Mucosa of descending colon (tissue), 3 donors: ENCODE results near the gene GHRH. TPM values are rescaled to one million over a fixed set of nuclear protein-coding genes. Genes with fewer than 3 reads are reported as not detected.

Source experiments
- ATAC-seq: fragments of 200-7000 bp; cut with Tn5 transposase; one replicate; pipeline ENCODE4 v1.9.1; 2020; ENCODE audit warnings: mild to moderate bottlenecking, moderate library complexity
- DNase-seq, 3 donors: peaks; one replicate each; pipeline ENCODE4 v3.0.0-alpha.2; 2020
- H3K36me3 ChIP-seq: fragments of 200-600 bp; one replicate; pipeline ENCODE4 v1.8.0; 2021; ENCODE audit warnings: low read depth, mild to moderate bottlenecking
- H3K4me1 ChIP-seq: fragments of 200-600 bp; one replicate; pipeline ENCODE4 v1.8.0; 2021; ENCODE audit warnings: low read depth, mild to moderate bottlenecking
- H3K4me3 ChIP-seq: fragments of 200-600 bp; one replicate; pipeline ENCODE4 v1.8.0; 2021; ENCODE audit warnings: mild to moderate bottlenecking
- H3K9me3 ChIP-seq: fragments of 200-600 bp; one replicate; pipeline ENCODE4 v1.8.0; 2021; ENCODE audit warnings: mild to moderate bottlenecking
- CTCF ChIP-seq: fragments of 200-600 bp; IDR thresholded peaks from one replicate; pipeline ENCODE4 v1.8.0; 2022; ENCODE audit warnings: antibody characterized with exemption, mild to moderate bottlenecking
- intact Hi-C, 2 donors: fragments of 100-400 bp; cut with DNase I in 1 of 2; cut with micrococcal nuclease in 1 of 2; formaldehyde crosslinking; loops; one replicate each; pipeline versions ENCODE4 v1.11.0 to v1.11.1; 2022; cut with DNase I, micrococcal nuclease
- total RNA-seq, 3 donors: library from RNA; stranded (reverse); fragmentation: NEBNext Ultra II Directional in 2 of 3; extraction: Animal tissue kit (Norgen Biotek cat#: 25700) in 2 of 3; gene quantifications; one replicate each; pipeline versions ENCODE4 v1.2.1 to v1.2.4, GENCODE V29; 2021 to 2023
- donor health status: DM: no; HTN: no; CAD: no; lungs with moderate emphysema.
- donor health status: DM: no; HTN: no; CAD: no.
- donor health status: DM: no; HTN: yes; CAD: no.

The GHRH gene
- total RNA-seq, 3 donors from 2014 or later: not detected

DNA sequence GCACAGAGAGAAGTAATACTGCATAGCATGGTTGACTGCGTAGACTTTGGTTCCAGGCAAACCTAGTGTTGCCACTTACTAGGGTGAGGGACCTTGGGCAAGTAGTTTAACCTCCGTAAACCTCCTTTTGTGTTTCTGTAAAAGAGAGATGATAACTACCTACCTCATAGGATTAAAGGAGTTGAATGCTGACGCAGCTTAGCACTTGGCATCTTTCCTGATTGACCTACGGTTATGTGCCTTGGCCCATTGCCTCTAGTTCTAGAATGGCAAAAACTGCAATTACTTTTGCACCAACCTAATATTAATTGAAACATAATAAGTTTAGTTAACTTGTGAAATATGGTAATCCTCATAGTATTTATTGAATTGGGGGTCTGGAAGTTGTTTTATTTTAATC is 19.1 kb downstream of the GHRH start:
- no peak overlapping the region for H3K4me3 ChIP-seq
- H3K4me1 ChIP-seq: peaks cover 2% of the 10 kb centered on the region
- no peak for ATAC-seq
- peaks cover 12% of the 10 kb centered on the region for H3K36me3 ChIP-seq
- intact Hi-C loops: no loop called here
- TF ChIP-seq CTCF: no peak
- H3K9me3 ChIP-seq: no peaks in the 10 kb centered on the region
- DNase-seq: no peak

- Histone ChIP-seq H3K4me1 (peaks cover 2% of the 10 kb centered on the region), H3K36me3 (peaks cover 17% of the 10 kb centered on the region), H3K9me3 (no peaks in the 10 kb centered on the region), H3K4me3 (no peak overlapping the region)
- intact Hi-C loops: no loop called here
- ATAC-seq: no peak
- DNase-seq: no peak
- TF ChIP-seq CTCF: no peak
Observed at GRCh38 chr20:37240337-37241067, 21.1 kb downstream of the GHRH start.

GRCh38 chr20:37238935-37239451 is 22.6 kb downstream of the GHRH start:
- intact Hi-C loops: no loop called here
- DNase-seq (peak in 1 of 3 donors; percentile 52), ATAC-seq (peak; percentile 79)

DNA sequence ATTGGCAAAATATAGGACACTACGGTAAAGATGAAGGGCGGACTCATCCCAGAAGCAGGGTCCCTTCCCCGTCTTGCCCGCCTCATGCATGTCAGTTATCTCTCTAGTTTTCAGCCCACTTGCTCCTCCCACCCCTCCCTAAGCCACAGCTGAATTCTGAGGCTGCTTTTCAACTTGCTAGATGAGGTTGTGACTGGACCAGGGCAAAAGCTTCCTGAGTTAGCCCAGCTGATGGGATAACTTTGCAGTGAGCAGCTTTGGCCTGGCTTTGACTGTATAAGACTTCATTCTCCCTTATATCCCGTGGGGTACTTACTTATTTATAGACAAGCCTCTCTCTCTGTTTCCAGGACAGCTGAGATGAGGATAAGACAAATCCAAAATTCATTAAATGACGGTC is 23.2 kb downstream of the GHRH start:
- Histone ChIP-seq H3K4me3 (no peak overlapping the region), H3K4me1 (peaks cover 2% of the 10 kb centered on the region), H3K9me3 (no peaks in the 10 kb centered on the region), H3K36me3 (peaks cover 17% of the 10 kb centered on the region)
- ATAC-seq: no peak
- intact Hi-C loops: no loop called here
- no peak for DNase-seq
- TF ChIP-seq CTCF: no peak

More at GRCh38 chr20:37238935-37239451, 22.6 kb downstream of the GHRH start:
- no peaks in the 10 kb centered on the region for H3K9me3 ChIP-seq
- TF ChIP-seq CTCF: no peak
- no peak overlapping the region for H3K4me3 ChIP-seq
- peaks cover 17% of the 10 kb centered on the region for H3K36me3 ChIP-seq
- H3K4me1 ChIP-seq: peaks cover 2% of the 10 kb centered on the region

DNA sequence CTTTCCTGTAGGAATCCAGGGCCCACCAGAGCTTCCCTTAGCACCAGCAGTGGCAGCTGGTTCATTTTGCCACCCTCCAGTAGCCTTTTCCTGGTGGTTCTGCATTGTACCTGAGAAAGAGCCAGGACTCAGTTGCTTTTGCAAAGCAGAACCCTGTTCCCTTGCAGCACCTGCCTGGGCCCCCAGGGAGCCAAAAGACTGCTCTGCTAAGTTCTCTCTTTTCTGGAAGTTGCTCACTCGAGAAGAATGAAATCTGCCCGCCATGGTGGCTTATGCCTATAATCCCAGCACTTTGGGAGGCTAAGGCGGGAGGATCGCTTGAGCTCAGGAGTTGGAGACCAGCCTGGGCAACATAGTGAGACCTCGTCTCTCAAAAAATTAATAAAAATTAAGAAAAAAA is 24.0 kb downstream of the GHRH start:
- H3K36me3 ChIP-seq: peaks cover 17% of the 10 kb centered on the region
- DNase-seq (no peak), ATAC-seq (no peak)
- peaks cover 2% of the 10 kb centered on the region for H3K4me1 ChIP-seq
- intact Hi-C loops: no loop called here
- no peak for TF ChIP-seq CTCF
- H3K9me3 ChIP-seq: no peaks in the 10 kb centered on the region
- no peak overlapping the region for H3K4me3 ChIP-seq
